HG03045 (cell line): ENCODE data around the gene CUL9.
A peak's percentile ranks its signal among the peaks of the same experiment; 100 is the strongest.

Experiments
- ATAC-seq: cut with Tn5 transposase; IDR thresholded peaks from one replicate; pipeline ENCODE4 v1.9.1; 2021; ENCODE audit warnings: mild to moderate bottlenecking, moderate library complexity; ENCODE audit not compliant: unreplicated experiment

Gene CUL9

DNA sequence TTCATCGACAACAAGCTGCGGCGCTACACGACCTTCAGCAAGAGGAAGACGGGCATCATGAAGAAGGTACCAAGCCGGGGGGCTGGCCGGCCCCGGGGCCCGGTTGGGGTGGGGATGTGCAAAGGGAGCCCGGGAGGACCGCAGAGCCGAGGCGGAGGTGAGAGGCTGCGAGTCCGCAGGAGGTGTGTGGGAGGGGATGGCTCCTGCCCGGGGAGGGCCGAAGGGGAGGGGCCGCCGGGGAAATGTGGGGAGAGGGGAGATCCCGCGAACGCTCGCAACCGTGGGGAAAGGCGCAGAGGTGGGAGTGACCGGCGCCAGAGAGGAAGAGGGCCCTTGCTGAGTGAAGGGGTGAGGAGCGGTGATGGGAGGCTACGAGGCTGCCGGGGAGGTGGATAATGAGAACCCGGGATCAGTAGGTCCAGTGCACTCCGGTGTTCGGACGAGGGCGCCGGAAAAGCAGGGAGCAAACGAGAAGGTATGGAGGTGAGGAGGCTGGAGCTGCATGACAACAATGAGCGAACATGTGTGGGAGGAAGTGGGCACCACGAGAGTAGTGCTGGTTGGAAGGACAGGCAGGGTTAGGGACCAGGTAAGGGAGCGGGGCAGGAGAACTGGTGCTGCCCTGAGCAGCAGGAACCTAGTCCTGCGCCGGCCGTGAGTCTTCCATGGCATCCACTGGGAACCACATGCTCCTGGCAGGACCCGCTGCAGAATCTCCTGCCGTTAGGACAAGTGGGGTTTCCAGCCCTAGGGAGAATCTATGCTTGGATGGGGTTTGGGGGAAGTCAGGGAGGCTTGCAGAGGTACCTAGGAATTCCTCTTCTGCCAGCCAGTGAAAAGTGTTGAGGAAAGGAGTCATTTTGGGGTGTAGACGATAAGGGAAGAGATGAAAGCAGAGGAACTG is 9.6 kb upstream of the CUL9 start:
- no peak for ATAC-seq

- no peak for ATAC-seq
These were observed 8.3 kb upstream of the CUL9 start for GRCh38 chr6:43173591-43174262.

DNA sequence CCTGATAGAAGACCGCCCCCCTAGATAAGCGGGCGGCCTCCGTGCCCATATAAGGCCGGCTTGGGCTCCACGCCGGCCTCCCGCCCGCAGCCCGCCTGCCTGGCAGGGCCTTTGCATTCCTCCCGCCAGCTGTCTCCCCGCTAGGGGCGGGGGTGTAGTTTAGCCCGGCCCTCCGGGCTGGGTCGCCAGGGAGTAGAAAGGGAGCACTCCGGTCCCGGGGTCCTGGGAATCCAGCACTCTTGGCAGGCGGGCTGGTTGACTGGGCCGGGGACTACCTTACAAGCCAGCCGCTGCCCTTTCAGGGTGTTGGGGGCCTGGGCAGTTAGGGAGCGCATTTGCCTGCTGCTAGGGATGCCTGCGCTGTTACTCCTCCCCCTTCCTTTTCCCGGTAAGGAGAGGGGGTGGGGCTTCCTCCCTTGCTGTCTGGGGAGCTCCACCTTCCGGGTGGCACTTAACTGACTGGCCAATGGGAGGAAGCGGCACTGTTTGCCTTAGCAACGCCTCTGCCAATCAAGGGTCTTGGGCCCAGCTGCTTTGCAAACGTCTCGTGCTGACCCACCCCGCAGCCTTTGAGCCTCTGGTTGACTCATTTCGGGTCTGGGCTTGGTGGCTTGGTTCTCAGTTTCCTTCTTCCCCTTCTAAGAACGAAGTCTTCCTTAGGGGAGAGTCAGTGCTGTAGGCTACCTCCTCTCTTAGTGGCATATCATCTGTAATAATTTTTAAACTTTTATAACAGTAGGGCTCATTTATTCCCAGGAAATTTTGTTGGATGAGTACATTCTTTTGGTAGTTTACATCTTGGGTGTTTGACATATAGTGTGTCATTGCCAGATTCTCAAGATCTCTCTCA is 7.5 kb upstream of the CUL9 start:
- ATAC-seq = peak; percentile 70

- no peak for ATAC-seq
These were observed 6.1 kb upstream of the CUL9 start for GRCh38 chr6:43175676-43176422.

GRCh38 chr6:43176423-43176786 is 5.6 kb upstream of the CUL9 start:
- no peak for ATAC-seq

- ATAC-seq = no peak
These were observed 3.8 kb upstream of the CUL9 start for GRCh38 chr6:43178150-43178549.

DNA sequence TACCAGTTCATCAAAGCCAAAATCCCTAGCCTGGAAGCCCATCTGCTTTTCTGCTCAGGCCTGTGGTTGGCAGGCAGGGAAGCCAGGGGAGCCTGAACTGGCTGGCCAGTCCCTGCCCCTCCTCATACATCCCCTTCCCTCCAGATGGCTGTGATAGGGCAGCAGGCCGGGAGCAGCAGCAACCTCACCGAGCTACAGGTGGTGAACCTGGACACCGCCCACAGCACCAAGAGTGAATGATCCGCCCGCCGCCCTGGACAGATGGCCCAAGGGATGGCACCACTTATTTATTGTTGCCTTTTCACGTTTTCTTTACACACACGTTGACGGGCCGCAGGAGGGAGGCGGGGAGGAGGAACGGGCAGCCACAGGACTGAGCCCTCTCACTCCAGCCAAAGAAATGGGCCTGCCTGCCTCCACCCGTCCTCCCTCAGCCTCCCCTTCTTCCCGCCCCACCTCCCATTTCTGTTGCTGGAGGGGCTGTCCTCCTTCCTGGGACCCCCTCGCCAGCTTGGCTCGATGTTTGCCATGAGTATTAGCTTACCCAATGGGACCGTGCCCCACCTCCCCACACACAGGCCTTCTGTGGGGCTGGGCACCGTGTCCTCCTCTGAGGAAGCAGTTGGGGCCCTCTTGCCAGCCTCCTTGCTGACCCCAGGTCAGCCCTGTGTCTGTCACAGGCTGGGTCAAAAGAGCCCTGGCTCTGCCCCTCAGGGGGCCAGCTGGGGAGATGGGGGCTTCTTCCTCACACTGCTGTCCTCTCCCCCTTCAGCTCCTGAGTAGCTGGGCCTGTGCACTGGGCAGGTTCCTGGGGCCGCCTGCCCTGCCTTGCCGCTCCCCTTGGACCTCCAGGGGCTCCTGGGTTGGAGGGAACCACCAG is 2.8 kb upstream of the CUL9 start:
- no peak for ATAC-seq

- ATAC-seq = no peak
These were observed 1.9 kb upstream of the CUL9 start for GRCh38 chr6:43180058-43180457.

GRCh38 chr6:43180985-43181384 is 1.0 kb upstream of the CUL9 start:
- ATAC-seq = no peak

- ATAC-seq = no peak
These were observed 415 bp upstream of the CUL9 start for GRCh38 chr6:43181621-43181941.

- no peak for ATAC-seq
These were observed 1.4 kb downstream of the CUL9 start for GRCh38 chr6:43183441-43183840.

- ATAC-seq = no peak
These were observed 2.4 kb downstream of the CUL9 start for GRCh38 chr6:43184268-43184985.

GRCh38 chr6:43185391-43185985 is 3.5 kb downstream of the CUL9 start:
- ATAC-seq = no peak

GRCh38 chr6:43186019-43186418 is 4.0 kb downstream of the CUL9 start:
- no peak for ATAC-seq

DNA sequence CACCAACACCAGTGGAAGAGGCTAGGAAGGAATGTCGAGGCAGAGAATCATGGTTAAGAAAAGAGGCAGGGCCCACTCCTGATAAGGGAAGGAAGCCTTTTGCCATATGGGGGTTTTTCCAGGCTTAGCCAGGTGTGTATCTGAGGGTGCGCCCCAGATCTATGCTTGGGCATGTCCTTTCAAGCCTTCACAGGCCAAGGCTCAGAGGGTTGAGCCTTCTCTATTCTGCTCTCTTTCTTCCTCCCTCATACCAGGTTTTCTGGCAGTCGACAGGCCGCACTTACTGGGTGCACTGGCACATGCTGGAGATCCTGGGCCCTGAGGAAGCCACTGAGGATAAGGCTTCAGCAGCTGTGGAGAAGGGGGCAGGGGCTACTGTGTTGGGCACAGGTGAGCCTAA is 4.7 kb downstream of the CUL9 start:
- no peak for ATAC-seq

DNA sequence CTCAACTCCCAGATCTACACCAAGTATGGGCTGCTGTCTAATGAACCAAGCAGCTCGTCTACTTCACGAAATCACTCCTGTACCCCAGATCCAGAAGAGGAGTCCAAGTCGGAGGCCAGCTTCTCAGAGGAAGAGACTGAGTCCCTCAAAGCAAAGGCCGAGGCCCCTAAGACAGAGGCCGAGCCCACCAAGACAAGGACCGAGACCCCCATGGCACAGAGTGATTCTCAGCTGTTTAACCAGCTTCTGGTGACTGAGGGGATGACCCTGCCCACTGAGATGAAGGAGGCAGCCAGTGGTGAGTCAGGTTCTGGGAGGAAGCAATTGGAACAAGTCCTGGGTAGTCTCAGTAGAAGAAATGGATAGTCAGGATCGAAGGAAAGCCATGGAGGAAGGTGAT is 5.8 kb downstream of the CUL9 start:
- no peak for ATAC-seq

DNA sequence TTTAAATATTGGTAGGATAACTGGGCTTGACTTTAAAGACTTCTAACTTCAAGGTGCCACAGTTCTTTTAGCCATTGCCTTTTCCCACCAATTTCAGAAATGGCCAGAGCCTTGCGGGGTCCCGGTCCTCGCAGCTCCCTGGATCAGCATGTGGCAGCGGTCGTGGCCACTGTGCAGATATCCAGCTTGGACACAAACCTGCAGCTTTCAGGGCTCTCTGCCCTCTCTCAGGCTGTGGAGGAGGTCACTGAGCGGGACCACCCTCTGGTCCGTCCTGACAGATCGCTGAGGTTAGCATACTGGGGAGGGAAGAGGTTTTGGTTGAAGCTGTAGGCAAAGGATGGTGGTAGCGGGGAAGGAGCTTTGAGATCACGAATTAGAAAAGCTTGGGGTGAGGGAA is 6.4 kb downstream of the CUL9 start:
- no peak for ATAC-seq

- no peak for ATAC-seq
These were observed 7.8 kb downstream of the CUL9 start for GRCh38 chr6:43189776-43190304.

DNA sequence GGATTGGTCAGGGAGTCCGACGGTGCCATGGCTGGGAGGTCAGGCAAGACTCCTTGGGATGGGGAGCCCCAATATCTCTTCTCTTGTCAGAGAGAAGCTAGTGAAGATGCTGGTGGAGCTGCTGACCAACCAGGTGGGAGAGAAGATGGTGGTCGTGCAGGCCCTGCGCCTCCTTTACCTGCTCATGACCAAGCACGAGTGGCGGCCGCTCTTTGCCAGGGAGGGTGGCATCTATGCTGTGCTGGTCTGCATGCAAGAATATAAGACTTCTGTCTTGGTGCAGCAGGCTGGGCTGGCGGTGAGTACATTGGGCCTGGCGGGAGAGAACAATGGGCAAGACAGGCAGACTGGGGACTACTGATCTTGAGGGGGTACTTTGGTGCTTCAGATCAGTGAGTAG is 10.9 kb downstream of the CUL9 start:
- no peak for ATAC-seq
